NAMALWA (cell line): ENCODE results near the gene RERG.
"Not testable (repeated sequence)": the region's sequence is repeated elsewhere in the genome, so short reads cannot be mapped to it uniquely, and the experiment has no call there.

Source experiments
- DNase-seq: peaks from one replicate; pipeline ENCODE4 v3.0.0-alpha.2; 2015; ENCODE audit warnings: low spot score

Gene RERG

DNA sequence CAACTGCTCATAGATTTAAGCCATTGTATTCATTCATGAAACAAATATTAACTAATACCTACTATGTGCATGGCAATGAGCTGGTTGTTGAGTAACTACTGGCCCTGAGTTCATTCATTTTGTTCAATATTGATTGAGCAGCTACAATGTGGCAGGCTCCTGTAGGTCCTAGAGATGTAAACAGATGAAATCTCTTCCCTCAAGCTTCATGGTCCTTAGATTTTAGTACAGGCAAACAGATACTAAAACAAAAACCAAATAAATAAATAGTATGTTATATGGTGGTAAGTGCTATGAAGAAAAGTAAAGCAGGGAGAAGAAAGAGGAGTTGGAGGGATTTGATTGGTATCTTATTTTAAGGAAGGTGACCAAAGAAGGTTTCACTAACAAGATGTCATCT is 77.8 kb downstream of the RERG start:
- DNase-seq, result no peak

DNA sequence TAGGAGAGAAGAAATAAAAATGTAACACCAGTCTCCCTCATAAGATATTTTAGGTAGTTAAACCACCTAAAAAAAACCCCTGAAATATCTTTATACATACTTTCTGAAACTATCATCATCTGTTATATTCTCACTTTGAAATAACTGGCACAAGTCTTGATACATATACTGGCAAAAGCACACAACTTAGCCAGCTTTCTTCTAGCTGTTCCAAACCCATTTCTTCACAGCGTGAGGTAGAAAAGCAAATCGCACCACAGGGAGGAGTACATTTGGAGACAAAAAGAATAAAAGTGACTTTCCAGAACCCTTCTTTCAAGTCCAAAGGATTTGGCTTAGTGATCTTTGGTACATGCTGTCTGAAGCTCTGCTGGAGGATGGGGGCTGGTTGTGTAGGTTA is 78.5 kb downstream of the RERG start:
- no peak for DNase-seq

DNA sequence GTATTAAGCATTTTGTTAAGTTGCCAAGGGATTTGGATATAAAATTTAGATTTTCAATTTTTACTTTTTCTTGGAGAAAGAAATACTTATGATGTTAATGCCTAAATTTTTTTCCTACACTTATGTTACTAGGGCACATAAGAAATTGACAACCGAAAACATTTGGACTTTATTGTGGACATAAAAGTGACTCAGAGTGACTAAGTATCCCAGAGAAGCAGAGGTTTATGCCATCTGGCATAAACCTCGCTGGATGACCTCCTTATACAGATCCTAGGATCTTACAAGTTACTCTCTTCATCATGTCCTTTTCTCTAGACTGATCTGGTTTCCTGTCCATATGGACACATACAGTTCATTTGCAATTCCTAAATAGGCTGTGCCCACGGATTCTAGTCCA is 89.8 kb downstream of the RERG start:
- no peak for DNase-seq

DNA sequence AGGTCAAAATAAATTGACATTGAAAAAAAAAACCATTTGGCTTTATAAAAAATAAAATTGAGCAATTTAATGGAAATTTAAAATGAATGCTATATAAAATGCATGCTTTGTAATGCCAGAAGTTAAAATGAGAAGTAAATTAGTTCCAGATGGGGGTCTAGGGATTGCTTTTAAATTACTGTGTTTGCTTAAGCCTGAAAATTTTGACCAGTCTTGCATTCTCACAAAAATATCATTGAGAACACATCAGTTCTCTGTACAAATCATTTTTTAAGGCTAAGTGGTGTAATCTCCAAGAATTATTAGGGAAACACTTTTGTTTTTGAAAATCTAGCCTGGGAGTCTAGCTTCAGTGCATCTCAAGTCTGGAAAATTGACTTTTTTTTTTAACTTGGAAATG is 90.7 kb downstream of the RERG start:
- DNase-seq, result no peak

DNA sequence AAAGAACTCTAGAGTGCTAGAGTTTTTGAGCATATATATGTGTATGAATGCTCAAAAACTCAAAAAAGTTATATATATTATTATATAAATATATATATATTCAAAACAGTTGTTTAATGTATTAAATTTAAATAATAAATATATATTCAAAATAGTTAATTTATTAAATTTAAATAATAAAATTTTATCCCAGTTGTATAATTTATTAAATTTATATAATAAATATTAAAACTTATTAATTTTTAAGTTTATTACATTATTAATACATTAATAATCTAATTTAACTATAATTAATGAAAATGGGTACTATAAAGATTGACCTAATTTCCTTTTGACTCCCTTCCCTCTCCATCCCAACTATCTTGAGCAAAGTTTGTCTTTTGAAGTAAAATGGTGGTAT is 97.8 kb downstream of the RERG start:
- no peak for DNase-seq

DNA sequence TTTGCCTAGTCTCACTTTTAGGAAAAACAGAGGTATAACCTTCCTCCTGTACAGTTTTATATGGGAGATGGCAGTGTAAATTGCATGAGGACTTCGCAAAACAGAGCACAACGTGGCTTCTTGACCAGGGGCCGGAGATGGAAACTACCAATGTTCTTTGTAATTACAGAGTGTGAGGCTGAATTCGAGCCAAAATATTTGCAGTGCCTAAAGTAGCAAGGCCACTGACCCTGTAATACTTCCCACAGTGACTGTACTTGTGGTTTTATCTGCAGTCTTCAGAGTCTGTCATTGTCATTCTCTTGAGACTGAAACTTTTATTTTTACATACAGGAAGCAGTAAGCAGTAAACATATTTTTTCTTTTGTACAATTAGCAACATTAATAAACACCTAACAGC is 98.9 kb downstream of the RERG start:
- DNase-seq, result no peak

DNA sequence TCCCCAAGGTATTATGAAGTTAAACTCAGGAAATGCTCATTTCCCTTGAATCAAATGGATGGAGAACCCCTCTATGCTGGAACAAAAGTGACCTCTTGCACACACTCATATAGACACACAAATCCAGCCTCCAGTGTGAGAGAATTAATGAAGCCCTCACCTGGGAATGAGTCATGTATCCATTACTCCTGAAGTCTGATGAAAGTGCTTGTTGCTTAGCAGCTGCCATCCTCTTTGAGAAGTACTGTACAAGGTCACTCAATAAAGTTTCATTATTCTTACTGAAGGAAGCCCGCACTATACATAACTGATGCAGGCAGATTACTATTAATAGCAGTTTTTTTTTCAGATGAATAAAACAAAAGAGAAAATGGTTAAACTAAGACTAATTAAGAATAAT is 102.3 kb downstream of the RERG start:
- DNase-seq, result no peak

DNA sequence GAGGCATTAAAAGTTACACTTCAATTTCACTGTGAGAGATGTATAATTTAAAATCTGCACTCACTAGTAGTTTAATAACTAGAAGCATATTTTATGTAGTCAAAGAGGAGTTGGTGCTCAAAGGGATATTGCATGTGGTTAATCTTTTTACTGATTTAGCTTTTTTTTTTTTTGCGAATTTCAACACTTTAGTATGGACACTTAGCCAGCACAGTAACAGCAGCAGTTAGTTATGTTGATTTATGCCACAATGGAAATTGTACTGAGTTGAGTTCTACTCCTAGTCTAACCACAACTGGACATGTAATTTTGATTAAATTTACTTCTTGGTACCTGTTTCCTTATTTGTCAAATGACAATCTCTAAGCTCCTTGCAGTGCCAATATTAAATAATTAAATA is 104.2 kb downstream of the RERG start:
- DNase-seq, result no peak

DNA sequence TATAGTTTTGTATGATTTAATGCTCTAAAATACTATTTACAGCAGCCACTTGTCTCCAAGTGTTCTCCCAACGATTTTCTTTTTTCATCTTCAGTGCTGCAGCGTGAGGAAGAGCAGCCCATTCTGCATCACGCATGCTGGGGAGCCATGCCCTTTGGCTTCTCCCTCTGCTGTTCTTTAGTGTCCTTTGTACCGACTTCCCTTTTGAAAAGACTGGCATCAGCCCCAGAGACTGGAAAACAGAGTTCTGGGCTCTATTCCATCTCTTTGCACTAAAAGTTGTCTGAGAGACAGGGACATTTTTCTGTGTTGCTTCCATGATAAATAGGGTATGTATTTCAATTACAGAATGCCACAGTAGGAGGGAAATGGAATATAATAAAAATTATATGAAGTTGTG is 105.1 kb downstream of the RERG start:
- DNase-seq, result no peak

DNA sequence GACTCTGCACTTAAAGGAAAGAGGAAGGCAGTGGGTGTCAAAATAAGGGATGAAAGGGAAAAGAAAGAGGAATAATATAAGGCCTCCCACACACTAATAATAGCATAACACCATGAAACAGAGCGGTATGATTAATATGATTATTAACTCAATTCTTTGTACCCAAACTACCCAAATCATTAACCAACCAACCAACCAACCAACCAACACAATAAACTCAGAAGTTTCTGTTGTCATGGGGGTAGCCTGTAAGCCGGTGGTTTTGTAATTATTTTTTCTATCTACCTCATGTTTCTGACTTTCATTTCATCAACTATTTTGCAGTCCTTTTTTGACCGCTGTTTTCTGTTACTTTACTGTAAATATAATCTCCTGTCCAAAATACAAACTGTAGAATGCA is 105.8 kb downstream of the RERG start:
- no peak for DNase-seq

DNA sequence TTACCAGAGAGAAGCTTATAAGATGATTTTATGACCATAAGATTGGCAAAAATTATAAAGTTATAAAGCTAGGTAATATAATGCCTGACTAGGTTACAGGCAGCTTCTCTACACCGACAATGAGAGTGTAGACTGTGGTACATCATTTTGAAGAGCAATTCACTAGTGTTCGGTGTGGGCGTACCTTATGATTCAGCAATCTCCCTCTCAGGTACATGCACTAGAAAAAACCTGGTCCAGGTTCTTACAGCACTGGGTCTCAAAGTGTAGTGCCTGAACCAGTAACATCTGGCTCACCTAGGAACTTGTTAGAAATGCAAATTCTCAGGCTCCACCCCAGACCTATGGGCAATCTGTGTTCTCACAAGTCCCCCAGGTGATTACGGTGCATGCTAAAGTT is 106.7 kb downstream of the RERG start:
- no peak for DNase-seq

DNA sequence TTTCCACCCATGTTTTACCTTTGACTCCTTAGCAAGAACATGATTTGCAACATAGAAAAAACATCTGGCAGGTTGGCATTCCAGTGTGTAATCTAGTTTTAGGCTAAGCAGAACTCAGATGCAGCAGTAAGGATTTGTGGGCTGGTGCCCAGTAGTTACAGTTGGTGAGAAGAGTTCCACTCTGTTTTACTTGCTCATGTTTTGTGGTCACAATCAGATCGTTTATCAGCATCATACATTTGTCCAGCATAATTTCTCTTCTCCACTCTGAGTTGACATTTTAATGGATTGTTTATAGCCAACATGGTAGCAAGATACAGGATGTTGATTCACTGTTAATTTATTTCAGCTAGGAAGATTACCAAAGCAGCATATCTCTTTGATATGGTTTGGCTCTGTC is 128.4 kb downstream of the RERG start:
- DNase-seq, result no peak

DNA sequence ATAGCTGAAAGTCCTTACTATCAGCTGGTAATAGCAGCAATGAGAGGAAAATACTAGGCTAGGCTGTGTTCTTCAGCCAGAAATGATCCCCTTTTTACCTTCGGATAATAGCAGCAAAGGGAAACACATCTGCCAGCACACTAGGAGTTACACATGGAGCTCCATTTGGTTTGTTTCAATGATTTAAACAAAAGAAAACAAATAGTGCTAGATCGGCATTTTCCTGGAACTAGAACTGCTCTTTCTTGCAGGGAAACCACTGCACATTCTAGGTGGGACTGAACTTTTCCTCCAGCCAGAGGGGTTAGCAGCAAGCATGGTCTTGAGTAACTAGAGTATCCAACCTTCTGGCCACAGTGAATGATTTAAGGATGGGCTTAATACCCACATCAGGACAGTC is 130.8 kb downstream of the RERG start:
- no peak for DNase-seq

DNA sequence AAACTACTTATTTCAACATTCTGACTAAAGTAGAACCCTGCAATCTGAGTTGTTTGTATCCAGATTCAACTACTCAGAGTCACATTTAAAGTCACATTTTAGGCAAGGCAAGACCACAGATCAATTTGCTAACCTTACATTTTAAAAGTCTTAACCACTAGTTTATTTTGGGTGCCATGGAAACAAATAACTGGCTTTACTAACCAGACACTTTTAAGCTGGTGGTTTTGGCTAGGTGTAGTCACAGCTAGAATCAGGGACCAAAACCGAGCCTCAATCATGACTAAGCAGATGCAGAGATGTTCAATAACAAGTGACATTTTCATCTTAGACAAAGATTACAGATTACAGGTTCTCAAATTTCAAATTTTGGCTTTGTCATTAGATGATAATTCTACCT is 133.1 kb downstream of the RERG start:
- DNase-seq, result no peak

DNA sequence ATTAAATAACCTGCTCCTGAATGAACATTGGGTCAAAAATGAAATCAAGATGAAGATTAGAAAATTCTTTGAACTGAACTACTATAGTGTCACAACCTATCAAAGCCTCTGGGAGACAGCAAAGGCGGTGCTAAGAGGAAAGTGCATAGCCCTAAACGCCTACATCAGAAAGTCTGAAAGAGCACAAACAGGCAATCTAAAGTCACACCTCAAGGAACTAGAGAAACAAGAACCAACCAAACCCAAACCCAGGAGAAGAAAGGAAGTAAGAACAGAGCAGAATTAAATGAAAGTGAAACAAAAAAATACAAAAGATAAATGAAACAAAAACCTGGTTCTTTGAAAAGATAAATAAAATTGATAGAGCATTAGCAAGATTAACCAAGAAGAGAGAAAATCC is 143.5 kb downstream of the RERG start:
- not testable (repeated sequence) for DNase-seq

DNA sequence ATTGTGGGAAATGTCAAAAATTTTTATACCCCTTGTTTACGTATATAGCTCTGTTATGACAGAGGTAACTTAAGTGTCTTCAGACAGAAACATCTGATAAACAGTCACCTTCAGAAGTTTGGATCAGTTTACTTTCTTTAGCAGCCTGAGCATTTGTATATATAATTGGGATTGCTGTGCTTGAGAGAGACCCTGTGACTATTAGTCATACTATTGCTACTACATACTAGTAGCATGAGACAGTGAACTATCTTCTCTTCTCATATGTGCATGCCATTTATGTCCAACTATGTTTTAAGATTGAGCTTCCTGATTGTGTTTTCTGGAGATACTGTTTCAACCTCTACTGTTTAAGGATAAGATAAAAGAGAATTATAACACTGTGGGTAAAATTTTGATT is 146.9 kb downstream of the RERG start:
- no peak for DNase-seq

DNA sequence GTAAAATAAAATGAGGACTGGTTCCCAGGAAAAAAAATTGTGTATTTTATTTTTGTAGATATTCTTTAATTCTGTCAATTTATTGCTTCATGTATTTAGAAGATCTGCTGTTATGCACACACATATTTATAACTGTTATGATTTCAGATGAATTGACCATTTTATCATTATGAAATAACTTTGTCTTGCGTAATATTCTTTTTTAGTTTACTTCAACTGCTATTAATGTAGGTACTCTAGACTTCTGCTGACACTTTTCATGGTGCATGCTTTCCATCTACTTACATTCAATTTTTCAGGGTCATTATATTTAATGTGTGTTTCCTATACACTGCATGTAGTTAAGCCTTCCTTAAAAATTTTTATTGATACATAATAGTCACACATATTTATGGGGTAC is 162.1 kb downstream of the RERG start:
- DNase-seq, result no peak
